Ascending aorta (tissue), 2 donors: ENCODE results near the gene ALG14. TPM values are rescaled to one million over a fixed set of nuclear protein-coding genes. Genes with fewer than 3 reads are reported as not detected.

Experiments
- DNase-seq, 2 donors: peaks; one replicate each; pipeline ENCODE4 v3.0.0-alpha.2; 2019; ENCODE audit warnings: low spot score in 2 of 2
- H3K27ac ChIP-seq, 2 donors: fragments of 200-600 bp; sonication (generic); one replicate each; pipeline ENCODE4 v1.5.1; 2016 to 2017; ENCODE audit warnings: mild to moderate bottlenecking in 1 of 2
- H3K27me3 ChIP-seq: fragments of 200-600 bp; sonication (generic); one replicate; pipeline ENCODE4 v1.5.1; 2017
- H3K36me3 ChIP-seq, 2 donors: fragments of 200-600 bp; sonication (generic); one replicate each; pipeline ENCODE4 v1.5.1; 2016
- H3K4me1 ChIP-seq, 2 donors: fragments of 200-600 bp; sonication (generic); one replicate each; pipeline ENCODE4 v1.5.1; 2016 to 2017; ENCODE audit warnings: mild to moderate bottlenecking in 1 of 2
- H3K4me3 ChIP-seq, 2 donors: fragments of 200-600 bp; sonication (generic); one replicate each; pipeline ENCODE4 v1.5.1; 2016 to 2017; ENCODE audit warnings: mild to moderate bottlenecking in 1 of 2
- H3K9me3 ChIP-seq, 2 donors: fragments of 200-600 bp; sonication (generic); one replicate each; pipeline ENCODE4 v1.5.1; 2016
- CTCF ChIP-seq, 3 experiments: fragments of 200-600 bp in 2 of 3; fragments of 450-650 bp in 1 of 3; sonication (generic) in 2 of 3; IDR thresholded peaks; one replicate each; pipeline ENCODE4 v1.5.1; 2016 to 2019; ENCODE audit warnings: antibody characterized with exemption in 3 of 3, mild to moderate bottlenecking in 1 of 3, moderate library complexity in 1 of 3
- intact Hi-C: fragments of 100-400 bp; cut with DNase I; formaldehyde crosslinking; loops from one replicate; pipeline ENCODE4 v1.15.1; 2023
- total RNA-seq: library from RNA; depleted of rRNA; stranded (reverse); fragments of >200 nt; gene quantifications from one replicate; pipeline ENCODE4 v1.1.0, GENCODE V29; 2016

The ALG14 gene
- total RNA-seq, 1 donor from 2014 or later, result not detected

- intact Hi-C loops, result no loop called here
- Histone ChIP-seq H3K27me3 (no peaks in the 10 kb centered on the region), H3K36me3 (no peaks in the 10 kb centered on the region), H3K27ac (no peak overlapping the region), H3K4me1 (peaks cover 0 to 7% of the 10 kb centered on the region in 2 donors), H3K9me3 (no peaks in the 10 kb centered on the region), H3K4me3 (no peak overlapping the region)
- no peak for TF ChIP-seq CTCF (IDR thresholded peaks at IDR 0.05)
- DNase-seq, result no peak
These were observed 80.6 kb downstream of the ALG14 start for GRCh38 chr1:94992161-94992560.

- H3K27me3 ChIP-seq, result no peaks in the 10 kb centered on the region
- peaks cover 0 to 7% of the 10 kb centered on the region in 2 donors for H3K4me1 ChIP-seq
- TF ChIP-seq CTCF (IDR thresholded peaks at IDR 0.05), result no peak
- intact Hi-C loops, result no loop called here
- DNase-seq, result no peak
- no peak overlapping the region for H3K27ac ChIP-seq
- H3K9me3 ChIP-seq, result no peaks in the 10 kb centered on the region
- H3K4me3 ChIP-seq, result no peak overlapping the region
- H3K36me3 ChIP-seq, result no peaks in the 10 kb centered on the region
These were observed 82.8 kb downstream of the ALG14 start for GRCh38 chr1:94989911-94990473.

GRCh38 chr1:94989398-94989797, 83.4 kb downstream of the ALG14 start:
- Histone ChIP-seq H3K27ac (no peak overlapping the region), H3K36me3 (no peaks in the 10 kb centered on the region), H3K4me3 (no peak overlapping the region), H3K9me3 (no peaks in the 10 kb centered on the region), H3K4me1 (peaks cover 0 to 2% of the 10 kb centered on the region in 2 donors), H3K27me3 (no peaks in the 10 kb centered on the region)
- intact Hi-C loops, result no loop called here
- TF ChIP-seq CTCF (IDR thresholded peaks at IDR 0.05), result no peak
- no peak for DNase-seq

- Histone ChIP-seq H3K27me3 (no peaks in the 10 kb centered on the region), H3K36me3 (no peaks in the 10 kb centered on the region), H3K9me3 (no peaks in the 10 kb centered on the region), H3K4me3 (no peak overlapping the region), H3K4me1 (peaks cover 0 to under 1% of the 10 kb centered on the region in 2 donors), H3K27ac (no peak overlapping the region)
- no peak for TF ChIP-seq CTCF (IDR thresholded peaks at IDR 0.05)
- intact Hi-C loops, result no loop called here
- no peak for DNase-seq
These were observed 84.4 kb downstream of the ALG14 start for GRCh38 chr1:94988356-94988755.

- H3K36me3 ChIP-seq, result no peaks in the 10 kb centered on the region
- H3K27me3 ChIP-seq, result no peaks in the 10 kb centered on the region
- no peak overlapping the region for H3K27ac ChIP-seq
- peaks cover 0 to 10% of the 10 kb centered on the region in 2 donors for H3K4me1 ChIP-seq
- intact Hi-C loops, result no loop called here
- H3K4me3 ChIP-seq, result no peak overlapping the region
- TF ChIP-seq CTCF (IDR thresholded peaks at IDR 0.05), result no peak
- no peak for DNase-seq
- H3K9me3 ChIP-seq, result no peaks in the 10 kb centered on the region
These were observed 86.0 kb downstream of the ALG14 start for GRCh38 chr1:94986783-94987182.
